PC-3 (cell line): ENCODE data around the gene WHRN. TPM values are rescaled to one million over a fixed set of nuclear protein-coding genes. Genes with fewer than 3 reads are reported as not detected.

Experiments
- ATAC-seq: fragments of 200-7000 bp; cut with Tn5 transposase; 2 replicates; pipeline ENCODE4 v1.9.1; 2020; ENCODE audit warnings: mild to moderate bottlenecking, moderate library complexity
- BruUV-seq: library from RNA; stranded (reverse); fragments of 400-500 nt; replicated peaks from 2 replicates; lab custom pipeline; 2021; lab: Mats Ljungman, UMichigan
- CTCF ChIA-PET: fragments of 300-600 bp; sonication (Branson Sonifier 250); formaldehyde crosslinking; loops from one replicate; lab custom pipeline; 2022; ENCODE audit warnings: antibody characterized with exemption; lab: Charles Lee
- POLR2A ChIA-PET: fragments of 300-600 bp; sonication (Branson Sonifier 250); formaldehyde crosslinking; loops from one replicate; lab custom pipeline; 2022; ENCODE audit warnings: antibody characterized with exemption; ENCODE audit not compliant: unreplicated experiment; lab: Charles Lee
- DNase-seq: peaks from one replicate; pipeline ENCODE4 v3.0.0-alpha.2; 2015
- H2AFZ ChIP-seq: fragments of 300-600 bp; sonication (generic); 2 replicates; pipeline ENCODE4 v1.6.0; 2016; ENCODE audit warnings: antibody characterized with exemption, low read length
- H3F3A ChIP-seq: fragments of 300-600 bp; sonication (generic); one replicate; pipeline ENCODE4 v1.6.0; 2017; ENCODE audit warnings: antibody characterized with exemption, low read length, control low read depth, mild to moderate bottlenecking; ENCODE audit not compliant: unreplicated experiment
- H3K27ac ChIP-seq: fragments of 300-600 bp; sonication (generic); 2 replicates; pipeline ENCODE4 v1.5.1; 2016; ENCODE audit warnings: mild to moderate bottlenecking, low read length
- H3K27me3 ChIP-seq: fragments of 300-600 bp; sonication (generic); 2 replicates; pipeline ENCODE4 v1.6.1; 2016; ENCODE audit warnings: low read length, mixed read lengths
- H3K36me3 ChIP-seq: fragments of 300-600 bp; sonication (generic); 2 replicates; pipeline ENCODE4 v1.6.1; 2016; ENCODE audit warnings: low read depth, mixed run types, low read length, mixed read lengths
- H3K4me1 ChIP-seq: fragments of 300-600 bp; sonication (generic); 2 replicates; pipeline ENCODE4 v1.5.1; 2016; ENCODE audit warnings: low read length; ENCODE audit not compliant: insufficient read depth
- H3K4me2 ChIP-seq: fragments of 300-600 bp; sonication (generic); 2 replicates; pipeline ENCODE4 v1.6.0; 2016; ENCODE audit warnings: low read length
- H3K4me3 ChIP-seq: fragments of 300-600 bp; sonication (generic); 2 replicates; pipeline ENCODE4 v1.5.1; 2016; ENCODE audit warnings: mild to moderate bottlenecking, low read length, mixed read lengths
- H3K79me2 ChIP-seq: fragments of 300-600 bp; sonication (generic); 2 replicates; pipeline ENCODE4 v1.6.1; 2017; ENCODE audit warnings: low read length, mixed read lengths
- H3K9ac ChIP-seq: fragments of 300-600 bp; sonication (generic); 2 replicates; pipeline ENCODE4 v1.6.0; 2016; ENCODE audit warnings: mild to moderate bottlenecking, low read length
- H3K9me2 ChIP-seq: fragments of 300-600 bp; sonication (generic); replicated peaks from 2 replicates; pipeline ENCODE4 v1.6.1; 2016; ENCODE audit warnings: mixed run types, low read length, mixed read lengths
- H3K9me3 ChIP-seq: fragments of 300-600 bp; sonication (generic); 2 replicates; pipeline ENCODE4 v1.6.1; 2016; ENCODE audit warnings: low read length, mixed read lengths
- H4K20me1 ChIP-seq: fragments of 300-600 bp; sonication (generic); 2 replicates; pipeline ENCODE4 v1.6.1; 2016; ENCODE audit warnings: low read length, mixed read lengths
- CTCF ChIP-seq: fragments of 300-600 bp; sonication (generic); conservative IDR thresholded peaks from 2 replicates; pipeline ENCODE4 v1.5.1; 2017; ENCODE audit warnings: antibody characterized with exemption, low read depth, mild to moderate bottlenecking, low read length
- EZH2 ChIP-seq: fragments of 300-600 bp; sonication (generic); IDR thresholded peaks from one replicate; pipeline ENCODE4 v1.6.1; 2017; ENCODE audit warnings: antibody characterized with exemption, mild to moderate bottlenecking, low read length; ENCODE audit not compliant: unreplicated experiment
- EZH2phosphoT487 ChIP-seq: fragments of 300-600 bp; sonication (generic); IDR thresholded peaks from 2 replicates; pipeline ENCODE4 v1.6.1; 2018; ENCODE audit warnings: mild to moderate bottlenecking, antibody characterized with exemption, low read length, borderline replicate concordance
- intact Hi-C: fragments of 100-400 bp; cut with micrococcal nuclease; formaldehyde crosslinking; loops from 2 replicates; pipeline ENCODE4 v1.9.0; 2023
- total RNA-seq: library from RNA; depleted of rRNA; stranded (reverse); fragments of >200 nt; gene quantifications from 2 replicates; pipeline ENCODE4 v1.2.3, GENCODE V29; 2014

The WHRN gene
- total RNA-seq, 1 experiment from 2014 or later, result 10.5 TPM

GRCh38 chr9:114413861-114414301, 91.4 kb downstream of the WHRN start:
- Histone ChIP-seq H3K27me3 (no peaks in the 10 kb centered on the region), H3K9me3 (no peaks in the 10 kb centered on the region), H4K20me1 (no peaks in the 10 kb centered on the region), H3K9me2 (no peaks in the 10 kb centered on the region), H3F3A (no peaks in the 10 kb centered on the region), H3K4me2 (no peak overlapping the region), H3K36me3 (no peaks in the 10 kb centered on the region), H3K79me2 (no peaks in the 10 kb centered on the region), H3K4me1 (peaks cover 3% of the 10 kb centered on the region; the same call in 1 of the 2 replicates), H3K27ac (no peak overlapping the region), H2AFZ (no peak overlapping the region), H3K9ac (no peak overlapping the region), H3K4me3 (no peak overlapping the region)
- no peak for ATAC-seq
- CTCF ChIA-PET, result no interaction called here
- no TSS peak for BruUV-seq
- TF ChIP-seq EZH2, result no peak
- no peak for TF ChIP-seq EZH2phosphoT487
- intact Hi-C loops, result no loop called here
- no peak for DNase-seq
- POLR2A ChIA-PET, result no interaction called here

- H3K79me2 ChIP-seq, result no peaks in the 10 kb centered on the region
- CTCF ChIA-PET, result no interaction called here
- intact Hi-C loops, result no loop called here
- H3K9ac ChIP-seq, result no peak overlapping the region
- H3K9me3 ChIP-seq, result no peaks in the 10 kb centered on the region
- no peak overlapping the region for H3K4me3 ChIP-seq
- no peaks in the 10 kb centered on the region for H3K4me1 ChIP-seq
- no TSS peak for BruUV-seq
- no peaks in the 10 kb centered on the region for H3K27me3 ChIP-seq
- no peak overlapping the region for H3K27ac ChIP-seq
- no peaks in the 10 kb centered on the region for H3F3A ChIP-seq
- H3K4me2 ChIP-seq, result no peak overlapping the region
- no peak overlapping the region for H2AFZ ChIP-seq
- DNase-seq, result no peak
- TF ChIP-seq CTCF, result no peak
- TF ChIP-seq EZH2phosphoT487, result no peak
- no peak for TF ChIP-seq EZH2
- POLR2A ChIA-PET, result no interaction called here
- H4K20me1 ChIP-seq, result no peaks in the 10 kb centered on the region
- H3K9me2 ChIP-seq, result no peaks in the 10 kb centered on the region
- no peak for ATAC-seq
- H3K36me3 ChIP-seq, result no peaks in the 10 kb centered on the region
Observed at GRCh38 chr9:114412048-114412683, 93.1 kb downstream of the WHRN start.

GRCh38 chr9:114411452-114411851, 93.8 kb downstream of the WHRN start:
- H3K27ac ChIP-seq, result no peak overlapping the region
- H3K36me3 ChIP-seq, result no peaks in the 10 kb centered on the region
- H3K4me3 ChIP-seq, result no peak overlapping the region
- H2AFZ ChIP-seq, result no peak overlapping the region
- H3F3A ChIP-seq, result no peaks in the 10 kb centered on the region
- POLR2A ChIA-PET, result no interaction called here
- no peak for DNase-seq
- CTCF ChIA-PET, result no interaction called here
- intact Hi-C loops, result no loop called here
- H3K4me2 ChIP-seq, result no peak overlapping the region
- H3K9ac ChIP-seq, result no peak overlapping the region
- no peaks in the 10 kb centered on the region for H3K27me3 ChIP-seq
- H3K4me1 ChIP-seq, result no peaks in the 10 kb centered on the region
- H4K20me1 ChIP-seq, result no peaks in the 10 kb centered on the region
- H3K79me2 ChIP-seq, result no peaks in the 10 kb centered on the region
- no peaks in the 10 kb centered on the region for H3K9me3 ChIP-seq
- H3K9me2 ChIP-seq, result no peaks in the 10 kb centered on the region
- BruUV-seq, result no TSS peak
- no peak for TF ChIP-seq EZH2phosphoT487
- TF ChIP-seq EZH2, result no peak
- TF ChIP-seq CTCF, result no peak
- ATAC-seq, result no peak
